ENCODE results near the gene KIF19. TPM values are rescaled to one million over a fixed set of nuclear protein-coding genes. Genes with fewer than 3 reads are reported as not detected.

KIF19 gene
- total RNA-seq, 1 donor from 2014 or later = 80.8 TPM

- Mint-ChIP-seq H3K4me1 (ENCODE audit: low read depth, unreplicated experiment) (peaks cover 23% of the 10 kb centered on the region), H3K9me3 (ENCODE audit: unreplicated experiment) (peaks cover 5% of the 10 kb centered on the region), H3K4me3 (ENCODE audit: unreplicated experiment) (peak overlapping the region; percentile 90), H3K27ac (ENCODE audit: unreplicated experiment) (peak overlapping the region; percentile 96), H3K27me3 (ENCODE audit: unreplicated experiment) (peaks cover 19% of the 10 kb centered on the region), H3K36me3 (ENCODE audit: unreplicated experiment) (no peaks in the 10 kb centered on the region)
- peak; percentile 98 for TF ChIP-seq CTCF (IDR thresholded peaks at IDR 0.05; ENCODE audit: partially characterized antibody, unreplicated experiment)
- DNase-seq = peak; percentile 81
Observed at GRCh38 chr17:74368341-74369081, 42.5 kb downstream of the KIF19 start.

GRCh38 chr17:74369221-74369620 lies 43.2 kb downstream of the KIF19 start:
- no peak for TF ChIP-seq CTCF (IDR thresholded peaks at IDR 0.05; ENCODE audit: partially characterized antibody, unreplicated experiment)
- Mint-ChIP-seq H3K27me3 (ENCODE audit: unreplicated experiment) (peaks cover 21% of the 10 kb centered on the region), H3K9me3 (ENCODE audit: unreplicated experiment) (peaks cover 12% of the 10 kb centered on the region), H3K27ac (ENCODE audit: unreplicated experiment) (peak overlapping the region; percentile 96), H3K4me1 (ENCODE audit: low read depth, unreplicated experiment) (peaks cover 29% of the 10 kb centered on the region), H3K4me3 (ENCODE audit: unreplicated experiment) (peak overlapping the region; percentile 90), H3K36me3 (ENCODE audit: unreplicated experiment) (no peaks in the 10 kb centered on the region)
- DNase-seq = peak; percentile 77

- peaks cover 26% of the 10 kb centered on the region for H3K27me3 Mint-ChIP-seq (ENCODE audit: unreplicated experiment)
- H3K36me3 Mint-ChIP-seq (ENCODE audit: unreplicated experiment) = no peaks in the 10 kb centered on the region
- no peak for TF ChIP-seq CTCF (IDR thresholded peaks at IDR 0.05; ENCODE audit: partially characterized antibody, unreplicated experiment)
- peaks cover 34% of the 10 kb centered on the region for H3K4me1 Mint-ChIP-seq (ENCODE audit: low read depth, unreplicated experiment)
- peak overlapping the region; percentile 96 for H3K27ac Mint-ChIP-seq (ENCODE audit: unreplicated experiment)
- H3K9me3 Mint-ChIP-seq (ENCODE audit: unreplicated experiment) = peaks cover 15% of the 10 kb centered on the region
- DNase-seq = peak; percentile 9
- H3K4me3 Mint-ChIP-seq (ENCODE audit: unreplicated experiment) = peak overlapping the region; percentile 90
Observed at GRCh38 chr17:74369665-74370490, 43.9 kb downstream of the KIF19 start.

GRCh38 chr17:74371653-74372147 lies 45.7 kb downstream of the KIF19 start:
- TF ChIP-seq CTCF (IDR thresholded peaks at IDR 0.05; ENCODE audit: partially characterized antibody, unreplicated experiment) = no peak
- Mint-ChIP-seq H3K4me1 (ENCODE audit: low read depth, unreplicated experiment) (peaks cover 40% of the 10 kb centered on the region), H3K27ac (ENCODE audit: unreplicated experiment) (no peak overlapping the region), H3K4me3 (ENCODE audit: unreplicated experiment) (no peak overlapping the region), H3K9me3 (ENCODE audit: unreplicated experiment) (peaks cover 15% of the 10 kb centered on the region), H3K27me3 (ENCODE audit: unreplicated experiment) (peaks cover 26% of the 10 kb centered on the region), H3K36me3 (ENCODE audit: unreplicated experiment) (no peaks in the 10 kb centered on the region)
- no peak for DNase-seq

All from glutamatergic neuron (in vitro differentiated cells).